HCT116 (cell line): ENCODE measurements around the gene DCDC2. TPM values are rescaled to one million over a fixed set of nuclear protein-coding genes. Genes with fewer than 3 reads are reported as not detected.

ENCODE experiments used
- ATAC-seq: fragments of 200-7000 bp; cut with Tn5 transposase; 2 replicates; pipeline ENCODE4 v1.9.1; 2020; ENCODE audit warnings: mild to moderate bottlenecking, moderate library complexity
- BruUV-seq: library from RNA; stranded (reverse); fragments of 400-500 nt; replicated peaks from 2 replicates; lab custom pipeline; 2021; lab: Mats Ljungman, UMichigan
- CTCF ChIA-PET: fragments of 300-600 bp; sonication (Branson Sonifier 250); formaldehyde crosslinking; loops from one replicate; lab custom pipeline; 2021; ENCODE audit warnings: antibody characterized with exemption; lab: Charles Lee
- POLR2A ChIA-PET: fragments of 300-600, 350-600 bp; sonication (Branson Sonifier 250); formaldehyde crosslinking; loops from one replicate; lab custom pipeline; 2021; ENCODE audit warnings: antibody characterized with exemption; lab: Charles Lee
- RAD21 ChIA-PET, 2 experiments: fragments of 300-600 bp; sonication (Branson Sonifier 250); formaldehyde crosslinking; loops; one replicate each; lab custom pipeline; 2023; ENCODE audit warnings: low total read pairs in 2 of 2; ENCODE audit not compliant: uncharacterized antibody in 2 of 2, unreplicated experiment in 2 of 2, low non-redundant PET in 1 of 2; lab: Charles Lee
- DNase-seq: peaks from one replicate; pipeline ENCODE4 v3.0.0-alpha.2; 2010; ENCODE audit warnings: low read depth, low spot score
- H2AFZ ChIP-seq: fragments of 200-600 bp; shearing (Covaris generic), sonication (generic); 2 replicates; pipeline ENCODE4 v1.6.1; 2017; ENCODE audit warnings: low read depth, mixed run types, mixed read lengths, antibody characterized with exemption, low read length; ENCODE audit not compliant: poor library complexity, severe bottlenecking
- H3K27ac ChIP-seq: 2 replicates; pipeline ENCODE4 v1.5.1; 2012; ENCODE audit warnings: low read depth, low read length
- H3K27me3 ChIP-seq: fragments of 200-600 bp; sonication (generic); 2 replicates; pipeline ENCODE4 v1.6.1; 2016; ENCODE audit warnings: mixed run types, low read length, mixed read lengths; ENCODE audit not compliant: insufficient read depth
- H3K36me3 ChIP-seq, 2 experiments: fragments of 200-500 bp in 1 of 2; fragments of 200-600 bp in 1 of 2; sonication (Bioruptor generic) in 1 of 2; sonication (generic) in 1 of 2; 2 replicates each; pipeline versions ENCODE4 v1.5.1 to v1.6.1; 2014 to 2016; ENCODE audit warnings: low read length in 2 of 2, inconsistent platforms in 1 of 2, mixed read lengths in 1 of 2, mixed run types in 1 of 2; ENCODE audit not compliant: insufficient read depth in 2 of 2, control insufficient read depth in 1 of 2
- H3K4me1 ChIP-seq, 2 experiments: fragments of 200-600 bp in 1 of 2; sonication (generic) in 1 of 2; 2 replicates each; pipeline versions ENCODE4 v1.5.1 to v1.6.1; 2012 to 2017; ENCODE audit warnings: low read length in 2 of 2, inconsistent platforms in 1 of 2, mild to moderate bottlenecking in 1 of 2, mixed read lengths in 1 of 2, mixed run types in 1 of 2, moderate library complexity in 1 of 2; ENCODE audit not compliant: insufficient read depth in 2 of 2, control insufficient read depth in 1 of 2
- H3K4me2 ChIP-seq: fragments of 200-600 bp; sonication (generic); 2 replicates; pipeline ENCODE4 v1.6.1; 2017; ENCODE audit warnings: mixed run types, low read length, mixed read lengths
- H3K4me3 ChIP-seq, 2 experiments: fragments of 200-600 bp in 1 of 2; sonication (generic) in 1 of 2; replicated peaks in 1 of 2; 2 replicates each; pipeline ENCODE4 v1.5.1; 2011 to 2016; ENCODE audit warnings: low read length in 2 of 2, control low read depth in 1 of 2, low read depth in 1 of 2, mild to moderate bottlenecking in 1 of 2, mixed read lengths in 1 of 2, mixed run types in 1 of 2
- H3K79me2 ChIP-seq: fragments of 200-600 bp; sonication (generic); 2 replicates; pipeline ENCODE4 v1.6.1; 2017; ENCODE audit warnings: mild to moderate bottlenecking, mixed run types, low read length, moderate library complexity, mixed read lengths; ENCODE audit not compliant: insufficient read depth
- H3K9ac ChIP-seq: fragments of 200-600 bp; sonication (generic); 2 replicates; pipeline ENCODE4 v1.6.1; 2016; ENCODE audit warnings: low read length, mixed read lengths
- H3K9me2 ChIP-seq: fragments of 200-600 bp; sonication (generic), shearing (Covaris generic); 2 replicates; pipeline ENCODE4 v1.6.1; 2017; ENCODE audit warnings: mixed run types, mild to moderate bottlenecking, moderate library complexity; ENCODE audit not compliant: insufficient read depth
- H3K9me3 ChIP-seq, 2 experiments: fragments of 200-500 bp in 1 of 2; fragments of 200-600 bp in 1 of 2; sonication (Bioruptor generic) in 1 of 2; sonication (generic) in 1 of 2; 2 replicates each; pipeline ENCODE4 v1.6.1; 2014 to 2017; ENCODE audit warnings: low read length in 2 of 2, mixed read lengths in 2 of 2, inconsistent platforms in 1 of 2, low read depth in 1 of 2, mild to moderate bottlenecking in 1 of 2, mixed run types in 1 of 2, moderate library complexity in 1 of 2; ENCODE audit not compliant: control insufficient read depth in 1 of 2, insufficient read depth in 1 of 2
- H4K20me1 ChIP-seq: fragments of 200-600 bp; sonication (generic), shearing (Covaris generic); 2 replicates; pipeline ENCODE4 v1.6.1; 2017; ENCODE audit warnings: mixed run types, mild to moderate bottlenecking, moderate library complexity; ENCODE audit not compliant: insufficient read depth
- CBX3 ChIP-seq: IDR thresholded peaks from 2 replicates; pipeline ENCODE4 v1.6.1; 2012; ENCODE audit warnings: low read depth
- CEBPB ChIP-seq: IDR thresholded peaks from 2 replicates; pipeline ENCODE4 v1.6.1; 2012; ENCODE audit warnings: low read depth
- EZH2 ChIP-seq: fragments of 200-600 bp; sonication (generic); IDR thresholded peaks from 2 replicates; pipeline ENCODE4 v1.6.1; 2017; ENCODE audit warnings: antibody characterized with exemption, mixed run types
- FOSL1 ChIP-seq: IDR thresholded peaks from 2 replicates; pipeline ENCODE4 v1.6.1; 2012; ENCODE audit warnings: low read depth
- MAX ChIP-seq: IDR thresholded peaks from 2 replicates; pipeline ENCODE4 v1.6.1; 2012
- POLR2A ChIP-seq: IDR thresholded peaks from 2 replicates; pipeline ENCODE4 v1.7.0; 2011; ENCODE audit warnings: borderline replicate concordance; ENCODE audit not compliant: insufficient read depth, insufficient read length; ENCODE audit errors: extremely low read depth
- POLR2AphosphoS5 ChIP-seq: IDR thresholded peaks from 2 replicates; pipeline ENCODE4 v1.6.1; 2011; ENCODE audit warnings: mild to moderate bottlenecking, low read depth, low read length, moderate library complexity
- SIN3A ChIP-seq: IDR thresholded peaks from 2 replicates; pipeline ENCODE4 v1.6.1; 2012; ENCODE audit warnings: low read depth
- TCF7L2 ChIP-seq: IDR thresholded peaks from 2 replicates; pipeline ENCODE4 v1.7.0; 2011; ENCODE audit warnings: borderline replicate concordance, inconsistent platforms; ENCODE audit not compliant: insufficient read depth, insufficient read length; ENCODE audit errors: extremely low read depth
- YY1 ChIP-seq: IDR thresholded peaks from 2 replicates; pipeline ENCODE4 v1.6.1; 2011; ENCODE audit warnings: low read length, low read depth, moderate library complexity, mild to moderate bottlenecking; ENCODE audit not compliant: insufficient replicate concordance; ENCODE audit errors: extremely low read depth
- ZBTB33 ChIP-seq: IDR thresholded peaks from 2 replicates; pipeline ENCODE4 v1.6.1; 2011; ENCODE audit warnings: mild to moderate bottlenecking, low read length, moderate library complexity; ENCODE audit not compliant: insufficient replicate concordance; ENCODE audit errors: extremely low read depth
- ZNF274 ChIP-seq: fragments of 200-500 bp; sonication (Bioruptor generic); IDR thresholded peaks from 2 replicates; pipeline ENCODE4 v1.6.1; 2014; ENCODE audit warnings: mild to moderate bottlenecking, low read depth, low read length, inconsistent platforms
- intact Hi-C: fragments of 100-400 bp; cut with micrococcal nuclease; formaldehyde crosslinking; loops from 2 replicates; pipeline ENCODE4 v1.10.0; 2022
- total RNA-seq: library from RNA; stranded (reverse); gene quantifications from one replicate; pipeline ENCODE4 v1.2.1, GENCODE V29; 2021; ENCODE audit not compliant: unreplicated experiment

Gene DCDC2
- total RNA-seq, 1 experiment from 2014 or later = 0.17 TPM

GRCh38 chr6:24355393-24355792 lies 2.5 kb downstream of the DCDC2 start:
- Histone ChIP-seq H3K4me1 (peaks cover 3 to 10% of the 10 kb centered on the region in 2 experiments; a peak in 3 of 4 replicates), H3K4me2 (no peak overlapping the region), H4K20me1 (no peaks in the 10 kb centered on the region), H3K9me3 (no peaks in the 10 kb centered on the region), H3K36me3 (no peaks in the 10 kb centered on the region), H2AFZ (no peak overlapping the region), H3K27ac (no peak overlapping the region), H3K27me3 (no peaks in the 10 kb centered on the region), H3K9ac (no peak overlapping the region), H3K79me2 (no peaks in the 10 kb centered on the region), H3K4me3 (no peak overlapping the region), H3K9me2 (no peaks in the 10 kb centered on the region)
- CTCF ChIA-PET = no interaction called here
- TF ChIP-seq POLR2A (no peak), POLR2AphosphoS5 (no peak), TCF7L2 (no peak), CEBPB (no peak), YY1 (no peak), ZNF274 (no peak), CBX3 (no peak), SIN3A (no peak), FOSL1 (no peak), EZH2 (no peak), MAX (no peak), ZBTB33 (no peak)
- RAD21 ChIA-PET = no interaction called here
- no peak for ATAC-seq
- POLR2A ChIA-PET = no interaction called here
- BruUV-seq = no TSS peak
- DNase-seq = no peak
- intact Hi-C loops = no loop called here
